SK-N-SH (cell line): ENCODE data around the gene DSCAM. TPM values are rescaled to one million over a fixed set of nuclear protein-coding genes. Genes with fewer than 3 reads are reported as not detected.

Source experiments
- CTCF ChIA-PET: fragments of 300-600, 350-600 bp; formaldehyde crosslinking; extraction: SDS; loops from one replicate; lab custom pipeline; 2021; lab: Yijun Ruan, JAX
- POLR2A ChIA-PET: fragments of 350-600 bp; sonication (Branson Sonifier 250); formaldehyde crosslinking; extraction: SDS; loops from one replicate; lab custom pipeline; 2020; ENCODE audit warnings: antibody characterized with exemption, inconsistent platforms; lab: Yijun Ruan, JAX
- DNase-seq: peaks from one replicate; pipeline ENCODE4 v3.0.0; 2012
- H2AFZ ChIP-seq: fragments of 200-600 bp; sonication (generic); 2 replicates; pipeline ENCODE4 v1.8.1; 2016; ENCODE audit warnings: antibody characterized with exemption, mild to moderate bottlenecking, low read depth
- H3F3A ChIP-seq: fragments of 200-600 bp; sonication (generic); replicated peaks from 2 replicates; pipeline ENCODE3; 2016; ENCODE audit warnings: antibody characterized with exemption, mild to moderate bottlenecking; ENCODE audit not compliant: insufficient read depth
- H3K27ac ChIP-seq, 2 experiments: fragments of 200-500 bp in 1 of 2; fragments of 200-600 bp in 1 of 2; sonication (Bioruptor generic) in 1 of 2; sonication (generic), shearing (Covaris generic) in 1 of 2; 2 replicates each; pipeline versions ENCODE4 v1.5.1 to v1.6.1; 2014 to 2016; ENCODE audit warnings: low read depth in 2 of 2, inconsistent platforms in 1 of 2, low read length in 1 of 2, mild to moderate bottlenecking in 1 of 2, mixed read lengths in 1 of 2
- H3K27me3 ChIP-seq: fragments of 200-600 bp; sonication (generic), shearing (Covaris generic); 2 replicates; pipeline ENCODE4 v1.6.1; 2016; ENCODE audit warnings: mixed run types; ENCODE audit not compliant: insufficient read depth
- H3K36me3 ChIP-seq, 2 experiments: fragments of 200-500 bp in 1 of 2; fragments of 200-600 bp in 1 of 2; sonication (Bioruptor generic) in 1 of 2; sonication (generic) in 1 of 2; replicated peaks in 1 of 2; 2 replicates each; pipeline versions ENCODE3 to v1.5.1; 2014 to 2016; ENCODE audit warnings: low read length in 1 of 2, mild to moderate bottlenecking in 1 of 2; ENCODE audit not compliant: insufficient read depth in 2 of 2, control insufficient read depth in 1 of 2
- H3K4me1 ChIP-seq, 2 experiments: fragments of 200-500 bp in 1 of 2; fragments of 200-600 bp in 1 of 2; sonication (Bioruptor generic) in 1 of 2; sonication (generic), shearing (Covaris generic) in 1 of 2; 2 replicates each; pipeline versions ENCODE4 v1.5.1 to v1.6.1; 2014 to 2016; ENCODE audit warnings: low read depth in 1 of 2, low read length in 1 of 2, mixed run types in 1 of 2; ENCODE audit not compliant: insufficient read depth in 2 of 2, control insufficient read depth in 1 of 2
- H3K4me2 ChIP-seq: fragments of 200-600 bp; sonication (generic), shearing (Covaris generic); 2 replicates; pipeline ENCODE4 v1.6.1; 2017; ENCODE audit warnings: mixed run types
- H3K4me3 ChIP-seq, 2 experiments: fragments of 200-500 bp in 1 of 2; fragments of 200-600 bp in 1 of 2; sonication (Bioruptor generic) in 1 of 2; sonication (generic), shearing (Covaris generic) in 1 of 2; 2 replicates each; pipeline versions ENCODE4 v1.5.1 to v1.8.1; 2014 to 2016; ENCODE audit warnings: low read depth in 2 of 2, inconsistent platforms in 1 of 2, low read length in 1 of 2, mild to moderate bottlenecking in 1 of 2, mixed read lengths in 1 of 2, moderate library complexity in 1 of 2
- H3K79me2 ChIP-seq: fragments of 200-600 bp; sonication (generic); 2 replicates; pipeline ENCODE4 v1.8.1; 2017; ENCODE audit warnings: mild to moderate bottlenecking; ENCODE audit not compliant: insufficient read depth
- H3K9ac ChIP-seq: fragments of 200-600 bp; sonication (generic); 2 replicates; pipeline ENCODE4 v1.6.1; 2017; ENCODE audit warnings: mixed run types
- H3K9me2 ChIP-seq: fragments of 200-600 bp; sonication (generic); 2 replicates; pipeline ENCODE4 v1.6.1; 2017; ENCODE audit warnings: mixed run types
- H3K9me3 ChIP-seq: fragments of 200-600 bp; sonication (generic); 2 replicates; pipeline ENCODE4 v1.6.1; 2017; ENCODE audit warnings: mixed run types, mild to moderate bottlenecking, moderate library complexity
- H4K20me1 ChIP-seq: fragments of 200-600 bp; sonication (generic); 2 replicates; pipeline ENCODE4 v1.6.1; 2017; ENCODE audit warnings: mild to moderate bottlenecking, mixed run types; ENCODE audit not compliant: insufficient read depth
- EP300 ChIP-seq, 2 experiments: IDR thresholded peaks; 2 replicates each; pipeline versions ENCODE4 v1.4.0 to v1.6.1; 2012; ENCODE audit warnings: borderline replicate concordance in 1 of 2, low read depth in 1 of 2, low read length in 1 of 2
- EZH2phosphoT487 ChIP-seq: fragments of 200-600 bp; sonication (generic); IDR thresholded peaks from 2 replicates; pipeline ENCODE4 v1.6.1; 2017; ENCODE audit warnings: low read depth, mixed run types, mild to moderate bottlenecking, antibody characterized with exemption, moderate library complexity, borderline replicate concordance
- FOSL2 ChIP-seq: IDR thresholded peaks from 2 replicates; pipeline ENCODE4 v1.4.0; 2012; ENCODE audit warnings: low read depth, mild to moderate bottlenecking, moderate library complexity, borderline replicate concordance
- FOXM1 ChIP-seq: IDR thresholded peaks from 2 replicates; pipeline ENCODE4 v1.4.0; 2012; ENCODE audit warnings: low read depth, mild to moderate bottlenecking
- GATA2 ChIP-seq: sonication (generic); formaldehyde crosslinking; IDR thresholded peaks from 2 replicates; pipeline ENCODE4 v1.5.0; 2020; ENCODE audit warnings: mild to moderate bottlenecking, missing genetic modification reagents
- MEF2A ChIP-seq: IDR thresholded peaks from 2 replicates; pipeline ENCODE4 v1.4.0; 2012; ENCODE audit warnings: low read depth, borderline replicate concordance
- MXI1 ChIP-seq: IDR thresholded peaks from 2 replicates; pipeline ENCODE4 v1.6.1; 2012; ENCODE audit warnings: mild to moderate bottlenecking, low read depth, low read length, improper control_type of control experiment
- NFIC ChIP-seq: IDR thresholded peaks from 2 replicates; pipeline ENCODE4 v1.4.0; 2012; ENCODE audit warnings: borderline replicate concordance
- NRF1 ChIP-seq: IDR thresholded peaks from 2 replicates; pipeline ENCODE4 v1.6.1; 2012; ENCODE audit warnings: low read depth, mild to moderate bottlenecking, low read length
- PBX3 ChIP-seq: IDR thresholded peaks from 2 replicates; pipeline ENCODE4; 2012
- RCOR1 ChIP-seq: fragments of 150-350 bp; IDR thresholded peaks from 2 replicates; pipeline ENCODE4 v1.6.1; 2017; ENCODE audit warnings: antibody characterized with exemption, low read length
- RXRA ChIP-seq: IDR thresholded peaks from 2 replicates; pipeline ENCODE4 v1.4.0; 2012; ENCODE audit warnings: low read depth, mild to moderate bottlenecking, borderline replicate concordance
- SMC3 ChIP-seq: IDR thresholded peaks from 2 replicates; pipeline ENCODE4 v1.6.1; 2012; ENCODE audit warnings: low read depth, low read length, improper control_type of control experiment
- TCF12 ChIP-seq: IDR thresholded peaks from 2 replicates; pipeline ENCODE4 v1.4.0; 2012
- TEAD4 ChIP-seq: IDR thresholded peaks from 2 replicates; pipeline ENCODE4 v1.4.0; 2012; ENCODE audit warnings: mild to moderate bottlenecking, borderline replicate concordance; ENCODE audit not compliant: insufficient read depth
- YY1 ChIP-seq: IDR thresholded peaks from 2 replicates; pipeline ENCODE4 v1.4.0; 2012; ENCODE audit warnings: low read depth, mild to moderate bottlenecking
- ZBTB33 ChIP-seq: IDR thresholded peaks from 2 replicates; pipeline ENCODE4 v1.4.0; 2012; ENCODE audit warnings: low read depth, borderline replicate concordance
- WGBS: methylation state at CpG from one replicate; pipeline ENCODE4 v1.1.6; 2017; ENCODE audit warnings: low lambda C conversion rate; 5-methylcytosine and 5-hydroxymethylcytosine counted together
- polyA plus RNA-seq, 3 experiments: library from polyadenylated mRNA; depleted of rRNA; stranded (reverse); fragments of >200 nt; gene quantifications; 2 replicates each; pipeline ENCODE4 v1.2.3, GENCODE V29; 2012
- TF ChIP-seq, protein P1 (sequence below): fragments of 150-350 bp; IDR thresholded peaks from 2 replicates; pipeline ENCODE4 v1.6.1; 2016; ENCODE audit warnings: mild to moderate bottlenecking, low read depth, low read length
- TF ChIP-seq, protein P2 (sequence below): IDR thresholded peaks from 2 replicates; pipeline ENCODE4 v1.4.0; 2012; ENCODE audit warnings: low read depth, borderline replicate concordance
- TF ChIP-seq, protein P3 (sequence below): IDR thresholded peaks from 2 replicates; pipeline ENCODE4 v1.4.0; 2012; ENCODE audit warnings: low read depth

DSCAM gene
- polyA plus RNA-seq, 1 of the 3 experiments (the other 2 are of a cell fraction), result not detected

GRCh38 chr21:40797410-40797809 is 49.5 kb downstream of the DSCAM start:
- Histone ChIP-seq H2AFZ (no peak overlapping the region), H3K4me3 (no peak overlapping the region), H3K4me1 (no peaks in the 10 kb centered on the region; a peak in 1 of 4 replicates), H4K20me1 (no peaks in the 10 kb centered on the region), H3K36me3 (no peaks in the 10 kb centered on the region), H3K79me2 (no peaks in the 10 kb centered on the region), H3K4me2 (no peak overlapping the region), H3K9me3 (0 out of 2 replicates have a peak, but pooled peaks cover 5% of the 10 kb centered on the region), H3K27me3 (no peaks in the 10 kb centered on the region), H3K27ac (no peak overlapping the region), H3K9ac (no peak overlapping the region), H3F3A (no peaks in the 10 kb centered on the region), H3K9me2 (no peaks in the 10 kb centered on the region)
- TF ChIP-seq, protein P1, sequence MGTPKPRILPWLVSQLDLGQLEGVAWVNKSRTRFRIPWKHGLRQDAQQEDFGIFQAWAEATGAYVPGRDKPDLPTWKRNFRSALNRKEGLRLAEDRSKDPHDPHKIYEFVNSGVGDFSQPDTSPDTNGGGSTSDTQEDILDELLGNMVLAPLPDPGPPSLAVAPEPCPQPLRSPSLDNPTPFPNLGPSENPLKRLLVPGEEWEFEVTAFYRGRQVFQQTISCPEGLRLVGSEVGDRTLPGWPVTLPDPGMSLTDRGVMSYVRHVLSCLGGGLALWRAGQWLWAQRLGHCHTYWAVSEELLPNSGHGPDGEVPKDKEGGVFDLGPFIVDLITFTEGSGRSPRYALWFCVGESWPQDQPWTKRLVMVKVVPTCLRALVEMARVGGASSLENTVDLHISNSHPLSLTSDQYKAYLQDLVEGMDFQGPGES, result no peak
- TF ChIP-seq GATA2 (CRISPR knock-in tag), result no peak
- no peak for TF ChIP-seq TEAD4
- TF ChIP-seq NRF1, result no peak
- TF ChIP-seq, protein P2, sequence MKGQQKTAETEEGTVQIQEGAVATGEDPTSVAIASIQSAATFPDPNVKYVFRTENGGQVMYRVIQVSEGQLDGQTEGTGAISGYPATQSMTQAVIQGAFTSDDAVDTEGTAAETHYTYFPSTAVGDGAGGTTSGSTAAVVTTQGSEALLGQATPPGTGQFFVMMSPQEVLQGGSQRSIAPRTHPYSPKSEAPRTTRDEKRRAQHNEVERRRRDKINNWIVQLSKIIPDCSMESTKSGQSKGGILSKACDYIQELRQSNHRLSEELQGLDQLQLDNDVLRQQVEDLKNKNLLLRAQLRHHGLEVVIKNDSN, result no peak
- no peak for TF ChIP-seq PBX3
- TF ChIP-seq MXI1, result no peak
- no peak for TF ChIP-seq RCOR1
- no peak for TF ChIP-seq TCF12
- TF ChIP-seq MEF2A, result no peak
- no peak for TF ChIP-seq NFIC
- TF ChIP-seq, protein P3, sequence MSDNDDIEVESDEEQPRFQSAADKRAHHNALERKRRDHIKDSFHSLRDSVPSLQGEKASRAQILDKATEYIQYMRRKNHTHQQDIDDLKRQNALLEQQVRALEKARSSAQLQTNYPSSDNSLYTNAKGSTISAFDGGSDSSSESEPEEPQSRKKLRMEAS, result no peak
- TF ChIP-seq FOXM1, result no peak
- no peak for TF ChIP-seq EP300 (IDR thresholded peaks at IDR 0.05; ENCODE audit: borderline replicate concordance in 1 of 2, low read depth in 1 of 2, low read length in 1 of 2)
- TF ChIP-seq YY1, result no peak
- no peak for TF ChIP-seq FOSL2
- no peak for TF ChIP-seq SMC3
- no peak for TF ChIP-seq ZBTB33
- TF ChIP-seq RXRA, result no peak
- TF ChIP-seq EZH2phosphoT487, result no peak
- ChIA-PET POLR2A (no interaction called here), CTCF (no interaction called here)
- WGBS, result 9% methylated on average over 1 of the region's 1 CpG
- DNase-seq, result no peak
